SHP77 treated with DMSO at 0.1 percent for 48 hours (cell line): ENCODE results near the gene NPPB.
"Not testable (repeated sequence)": the region's sequence is repeated elsewhere in the genome, so short reads cannot be mapped to it uniquely, and the experiment has no call there.

Source experiments
- DNase-seq: peaks from one replicate; lab custom pipeline; 2025; lab: John Stamatoyannopoulos, UW

NPPB gene

GRCh38 chr1:11858613-11858967 is at the start of gene NPPB:
TSS of gene NPPB (minus strand) at chr1:11858945. CDS start at chr1:11858833, 112 bp downstream.
- DNase-seq = no peak

GRCh38 chr1:11908095-11908675 is 49.4 kb upstream of the NPPB start:
- peak; percentile 99 for DNase-seq

GRCh38 chr1:11907275-11908094 is 48.7 kb upstream of the NPPB start:
- peak; percentile 93 for DNase-seq

- DNase-seq = no peak
Measured at GRCh38 chr1:11906870-11907269, 48.1 kb upstream of the NPPB start.

- no peak for DNase-seq
Measured at GRCh38 chr1:11904978-11905377, 46.2 kb upstream of the NPPB start.

- DNase-seq = not testable (repeated sequence)
Measured at GRCh38 chr1:11904156-11904555, 45.4 kb upstream of the NPPB start.

GRCh38 chr1:11903210-11903609 is 44.5 kb upstream of the NPPB start:
- no peak for DNase-seq

- not testable (repeated sequence) for DNase-seq
Measured at GRCh38 chr1:11901446-11901845, 42.7 kb upstream of the NPPB start.

- DNase-seq = no peak
Measured at GRCh38 chr1:11898831-11899467, 40.2 kb upstream of the NPPB start.

GRCh38 chr1:11898086-11898785 is 39.5 kb upstream of the NPPB start:
- DNase-seq = no peak

GRCh38 chr1:11894501-11894900 is 35.8 kb upstream of the NPPB start:
- not testable (repeated sequence) for DNase-seq

GRCh38 chr1:11893907-11894251 is 35.1 kb upstream of the NPPB start:
- DNase-seq = no peak

- DNase-seq = no peak
Measured at GRCh38 chr1:11891433-11892186, 32.9 kb upstream of the NPPB start.

GRCh38 chr1:11888877-11889208 is 30.1 kb upstream of the NPPB start:
- DNase-seq = no peak

- no peak for DNase-seq
Measured at GRCh38 chr1:11888206-11888876, 29.6 kb upstream of the NPPB start.

GRCh38 chr1:11887666-11888007 is 28.9 kb upstream of the NPPB start:
- DNase-seq = no peak

- no peak for DNase-seq
Measured at GRCh38 chr1:11886986-11887665, 28.4 kb upstream of the NPPB start.

GRCh38 chr1:11885916-11886315 is 27.2 kb upstream of the NPPB start:
- DNase-seq = no peak

GRCh38 chr1:11882814-11883538 is 24.2 kb upstream of the NPPB start:
- DNase-seq = peak; percentile 7

GRCh38 chr1:11881749-11882441 is 23.1 kb upstream of the NPPB start:
- DNase-seq = no peak
